ENCODE data around the gene UBLCP1.
A peak's percentile ranks its signal among the peaks of the same experiment; 100 is the strongest.

UBLCP1 gene

DNA sequence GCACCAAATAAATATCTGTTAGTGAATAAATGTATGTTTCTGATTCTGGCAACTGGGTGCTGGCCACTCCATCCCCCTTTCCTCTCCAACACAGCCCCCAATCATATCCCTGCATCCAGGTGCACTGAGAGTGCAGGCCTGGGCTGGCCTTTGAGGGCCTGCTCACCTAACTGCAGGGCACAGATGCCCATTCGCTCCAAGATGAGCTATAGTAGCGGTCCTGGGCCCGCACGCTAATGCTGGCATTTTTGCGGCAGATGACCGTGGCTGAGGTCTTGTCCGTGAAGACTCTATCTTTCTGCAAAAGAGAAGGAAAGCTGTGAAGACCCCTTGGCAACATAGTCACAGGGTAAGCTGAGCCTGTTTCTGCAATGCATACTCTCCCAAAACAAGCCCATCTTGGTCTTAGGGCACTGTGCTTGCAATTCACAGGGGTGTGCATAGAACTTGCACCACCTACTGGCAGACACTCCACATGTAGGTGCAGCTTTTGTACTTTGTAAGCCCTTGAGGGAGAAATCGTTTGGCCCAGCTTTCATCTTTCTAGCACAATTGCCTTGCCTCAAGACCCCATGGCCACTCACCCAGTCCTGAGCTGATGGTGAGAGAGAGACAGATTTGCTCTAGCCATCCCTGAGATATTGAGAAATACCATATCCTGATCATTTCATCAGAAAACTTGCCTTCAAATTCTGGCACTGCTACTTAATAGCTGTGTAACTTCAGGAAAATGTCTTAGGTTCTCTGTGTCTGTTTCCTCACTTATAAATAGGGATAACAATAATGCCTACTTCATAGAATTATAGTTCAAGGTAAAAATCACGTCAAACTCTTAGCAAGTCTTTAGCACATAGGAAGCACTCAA is 53.7 kb downstream of the UBLCP1 start:
- DNase-seq: peak; percentile 63

DNA sequence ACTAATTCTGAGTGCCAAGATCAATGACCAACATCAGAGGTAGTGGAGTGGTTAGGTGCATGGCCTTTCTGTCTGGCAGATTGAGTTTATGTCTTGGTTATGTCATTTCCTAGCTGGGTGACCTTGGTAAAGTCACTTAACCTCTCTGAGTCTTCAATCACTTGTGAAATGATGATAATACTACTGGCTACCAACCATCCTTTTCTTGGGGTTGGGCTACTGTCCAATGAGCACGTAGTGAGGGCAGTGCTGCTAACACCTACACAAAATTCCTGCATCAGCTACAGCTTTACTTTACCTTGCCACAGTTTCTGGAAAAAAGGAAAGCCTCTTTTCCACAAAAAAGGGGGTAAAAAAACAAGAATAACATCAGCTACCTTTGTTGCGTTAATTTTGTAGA is 54.8 kb downstream of the UBLCP1 start:
- no peak for DNase-seq

DNA sequence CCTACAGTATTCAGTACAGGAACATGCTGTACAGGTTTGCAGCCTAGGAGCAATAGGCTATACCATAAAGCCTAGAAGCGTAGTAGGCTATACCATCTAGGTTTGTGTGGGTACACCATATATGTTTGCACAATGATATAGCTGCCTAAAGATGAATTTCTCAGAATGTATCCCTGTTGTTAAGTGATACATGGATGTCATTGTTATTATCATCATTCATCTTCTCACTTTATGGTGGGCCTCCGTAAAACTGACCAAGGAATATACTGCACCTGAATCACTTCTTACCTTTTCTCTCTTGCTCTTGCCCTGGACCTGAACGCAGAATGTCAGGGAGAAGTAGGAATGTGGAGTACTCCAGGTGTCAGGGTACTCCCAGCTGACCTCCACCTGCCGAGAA is 55.4 kb downstream of the UBLCP1 start:
- DNase-seq: no peak

DNA sequence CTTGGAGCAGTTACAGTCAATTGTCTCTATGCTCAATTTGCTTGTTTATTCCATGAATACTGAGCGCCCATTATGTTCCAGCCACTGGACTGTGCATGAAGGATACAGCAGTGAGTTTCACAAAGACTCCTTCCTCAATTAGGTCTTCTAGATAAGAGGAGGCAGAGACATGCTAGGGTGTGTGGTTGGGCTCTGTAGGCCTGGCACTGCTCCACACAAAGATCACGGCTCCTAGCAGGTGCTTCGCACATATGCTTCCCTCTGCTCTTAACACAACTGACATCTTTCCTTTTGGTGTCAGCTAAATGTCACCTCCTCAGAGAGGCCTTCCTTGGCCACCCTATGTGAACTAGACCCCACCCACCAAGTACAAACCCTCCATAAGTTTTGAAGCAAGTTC is 56.3 kb downstream of the UBLCP1 start:
- DNase-seq: peak; percentile 78

DNA sequence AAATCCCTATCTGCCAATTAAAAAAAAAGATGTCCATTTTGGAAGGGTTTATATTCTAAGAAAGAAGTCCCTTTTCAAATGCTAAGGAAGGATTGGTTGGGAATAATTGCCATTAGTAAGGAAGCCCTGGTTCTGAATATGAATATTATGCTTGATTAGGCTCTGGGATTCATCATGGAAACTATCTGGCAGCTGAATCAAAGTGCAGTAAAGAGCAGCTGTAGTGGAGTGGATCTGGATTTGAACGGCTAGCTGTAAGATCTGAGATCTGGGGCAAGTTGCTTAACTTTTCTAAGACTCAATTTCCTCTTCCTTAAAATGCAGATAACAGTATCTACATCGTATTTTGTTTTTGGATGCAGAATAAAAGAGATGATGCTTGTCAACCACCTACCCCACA is 56.7 kb downstream of the UBLCP1 start:
- DNase-seq: no peak

DNA sequence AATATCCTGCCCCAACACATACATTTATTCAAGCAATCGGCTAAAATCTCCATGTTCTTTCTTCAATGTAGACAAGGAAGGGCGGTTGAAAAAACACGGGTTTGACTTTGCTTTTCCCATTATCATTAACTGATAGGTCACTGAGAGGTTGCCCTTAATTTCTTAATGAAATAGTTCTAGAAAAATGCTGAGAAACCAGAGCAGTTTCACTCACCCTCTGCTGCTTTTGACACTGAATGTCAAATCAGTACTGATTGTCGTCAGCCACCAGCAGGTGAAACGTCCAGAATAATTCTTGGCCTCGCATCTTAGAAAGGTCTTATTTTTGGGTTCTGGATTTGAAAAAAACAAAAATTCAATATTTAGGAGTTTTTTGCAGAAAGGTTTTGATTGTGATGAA is 59.1 kb downstream of the UBLCP1 start:
- peak; percentile 37 for DNase-seq

DNA sequence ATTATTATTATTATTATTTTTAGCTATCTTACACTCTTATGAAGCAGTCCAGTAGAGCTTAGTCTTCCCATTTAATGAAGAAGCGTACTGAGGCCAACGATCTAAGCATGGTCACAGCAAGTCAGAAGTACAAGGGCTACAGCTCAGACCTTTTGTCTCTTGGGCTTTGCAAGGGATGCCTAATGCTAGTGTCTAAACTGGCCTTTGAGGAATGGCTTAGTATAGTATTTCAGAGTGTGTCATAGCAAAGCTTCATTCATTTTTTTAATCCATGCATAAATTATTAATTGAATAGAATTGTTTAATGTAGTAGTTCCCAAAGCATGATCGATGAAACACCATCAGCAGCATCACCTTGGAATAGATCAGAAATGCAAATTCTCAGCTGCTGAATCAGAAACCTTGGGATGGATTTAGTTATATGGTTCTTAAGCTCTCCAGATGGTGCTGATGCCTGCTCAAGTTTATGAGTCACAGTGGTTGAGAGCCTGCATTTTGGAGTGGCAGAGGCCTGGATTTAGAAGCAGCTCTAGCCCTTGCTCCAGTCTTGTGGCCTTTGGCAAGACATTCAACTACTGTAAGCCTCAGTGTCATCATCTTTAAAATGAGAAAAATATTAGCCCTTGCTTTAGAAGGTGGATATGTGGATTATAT is 61.1 kb downstream of the UBLCP1 start:
- peak; percentile 37 for DNase-seq

DNA sequence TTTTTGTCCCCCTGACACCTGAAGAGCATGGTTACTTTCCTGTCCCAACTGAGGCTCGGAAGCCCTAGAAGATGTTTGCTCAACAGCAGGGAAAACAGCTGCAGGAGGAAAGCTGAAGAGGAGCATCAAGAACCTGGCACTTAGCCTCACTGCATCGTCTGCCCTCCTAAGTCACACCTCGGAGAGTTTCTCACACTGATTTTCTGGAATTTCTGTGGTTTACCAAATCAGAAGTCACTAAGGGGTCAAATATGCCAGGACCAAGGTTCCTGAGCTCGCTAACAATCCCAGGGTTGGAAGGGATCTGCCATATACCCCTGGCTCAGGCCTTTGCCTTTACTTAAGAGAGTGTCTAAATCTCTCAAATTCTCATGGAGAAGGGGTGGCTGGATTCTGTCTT is 61.9 kb downstream of the UBLCP1 start:
- DNase-seq: no peak

DNA sequence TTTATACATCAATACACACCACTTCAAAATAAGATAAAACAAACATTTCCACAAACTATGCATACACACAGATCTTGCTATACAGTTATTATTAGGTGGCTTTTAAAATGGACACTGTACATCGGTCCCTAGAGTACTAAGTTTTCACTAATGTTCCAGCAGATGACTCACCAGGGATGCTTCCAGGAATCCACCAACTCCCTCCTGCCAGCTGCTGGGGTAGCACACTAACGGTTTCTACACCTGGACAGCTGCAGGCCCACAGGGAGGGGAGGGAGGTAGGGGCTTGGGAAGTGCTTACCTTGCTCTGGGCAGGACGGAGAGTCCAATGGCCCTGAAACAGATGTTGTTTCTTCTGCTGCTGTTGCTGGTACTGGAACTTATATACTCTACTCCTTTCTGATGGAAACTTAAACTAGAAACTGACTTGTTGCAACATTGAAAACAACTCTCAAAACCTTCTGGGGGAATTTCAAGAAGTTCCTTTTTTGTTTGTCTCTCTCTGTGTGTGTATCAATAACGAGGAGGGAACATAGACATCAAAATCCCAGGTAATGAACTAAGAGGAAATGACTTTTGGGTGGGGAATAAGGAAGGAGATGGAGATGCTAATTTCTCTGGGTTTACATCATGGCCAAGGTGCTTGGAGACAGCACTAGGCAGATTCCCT is 67.2 kb downstream of the UBLCP1 start, which contains the start of gene IL12B:
TSS of gene IL12B (minus strand) at position 357 of the 670 bp plus-strand sequence. CDS start 3,705 bp downstream, outside the sequence.
- no peak for DNase-seq

DNA sequence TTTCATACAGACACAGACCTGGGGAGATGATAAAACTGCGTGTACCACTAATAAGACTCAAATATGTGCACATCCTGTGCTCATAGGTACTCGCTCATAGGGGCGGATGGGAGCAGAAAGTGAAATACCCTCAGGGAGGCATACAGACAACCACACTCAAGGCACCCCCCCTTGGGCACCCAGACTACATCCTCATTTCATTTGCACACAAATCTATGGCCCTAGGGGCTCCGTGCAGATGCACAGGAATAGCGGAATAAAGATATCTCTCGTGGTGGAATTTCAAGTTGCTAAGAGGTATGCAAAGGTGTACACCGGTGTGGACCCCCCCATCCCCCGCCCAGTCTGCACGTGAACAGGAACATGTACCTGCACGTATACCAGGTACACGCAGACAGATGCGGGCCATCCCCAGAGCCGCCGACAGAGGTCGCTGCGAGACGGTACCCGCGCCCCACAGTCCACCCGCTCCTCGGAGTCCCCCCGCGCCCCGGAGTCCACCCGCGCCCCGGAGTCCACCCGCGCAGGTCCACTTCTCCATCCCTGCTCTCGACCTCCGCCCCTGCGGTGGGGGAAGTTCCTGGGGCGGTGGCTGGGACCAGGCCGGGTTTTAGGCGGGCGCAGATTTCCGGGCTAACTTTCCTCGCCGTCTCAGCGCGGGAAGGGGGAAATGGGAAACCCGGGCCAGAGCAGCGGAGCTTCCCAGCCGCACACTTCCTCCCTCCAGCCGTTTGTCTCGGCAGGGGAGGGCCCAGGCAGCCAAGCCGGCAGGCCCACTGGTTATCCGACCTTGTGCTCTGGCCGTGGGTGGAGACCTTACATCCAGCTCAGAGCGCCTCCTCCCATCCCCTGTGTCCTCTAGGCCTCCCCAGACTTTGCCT is 68.2 kb downstream of the UBLCP1 start:
- peak; percentile 63 for DNase-seq

DNA sequence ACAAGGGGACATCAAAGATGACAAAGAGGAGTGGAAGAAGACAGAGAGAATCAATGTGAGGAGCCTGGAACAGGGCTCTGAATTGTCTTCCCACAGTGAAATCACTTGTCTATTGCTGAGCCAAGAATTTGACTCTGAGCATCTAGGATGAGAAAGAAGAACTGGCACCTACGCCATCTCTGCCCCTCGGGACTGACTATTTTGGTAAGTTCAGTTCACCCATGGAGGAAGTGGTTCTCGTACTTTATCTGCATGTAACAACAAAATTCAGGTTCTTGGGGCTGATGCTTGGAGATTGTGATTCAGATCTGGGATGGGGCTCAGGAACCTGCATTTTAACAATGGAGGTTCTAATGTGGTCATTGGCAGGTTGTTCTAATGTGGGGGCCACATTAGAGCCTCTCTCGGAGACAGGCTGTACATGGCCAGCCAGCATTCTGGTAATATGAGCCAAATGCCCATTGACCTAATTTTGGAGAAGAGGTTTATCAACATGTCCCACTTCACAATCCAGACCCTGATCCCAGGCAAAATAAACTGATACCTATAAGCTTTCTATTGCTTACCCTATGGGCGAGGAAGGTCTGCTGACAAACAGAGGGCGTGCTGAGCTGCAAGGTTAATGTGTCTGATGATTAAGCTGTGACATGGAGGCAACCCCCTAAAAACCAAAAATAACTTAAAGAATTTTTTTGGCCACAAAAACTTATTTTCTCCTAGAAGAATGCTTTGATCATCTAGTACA is 69.9 kb downstream of the UBLCP1 start:
- no peak for DNase-seq

DNA sequence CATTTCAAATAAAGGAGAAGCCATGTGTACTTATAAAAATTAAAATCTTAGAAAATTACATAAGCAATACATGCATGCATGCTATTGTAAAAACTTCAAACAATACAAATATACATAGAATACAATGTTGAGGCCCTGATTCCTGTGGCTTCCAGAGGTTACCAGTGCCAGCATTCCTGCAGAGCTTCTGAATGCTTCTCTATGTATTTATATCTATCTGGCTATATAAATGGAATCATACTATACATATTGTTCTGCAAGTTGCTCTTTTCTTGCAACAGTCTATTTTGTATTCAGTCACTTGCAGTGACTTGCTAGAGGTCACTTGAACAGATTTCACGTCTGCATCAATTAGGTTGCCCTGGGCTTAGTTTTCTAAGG is 70.4 kb downstream of the UBLCP1 start:
- DNase-seq: no peak
